Measurements from ENCODE around the gene RAB14. TPM values are rescaled to one million over a fixed set of nuclear protein-coding genes. Genes with fewer than 3 reads are reported as not detected.
A peak's percentile ranks its signal among the peaks of the same experiment; 100 is the strongest.

Gene RAB14
- total and polyA plus RNA-seq, 2 donors (not counting 1 experiment from before 2014, with no cell fraction given) = 20.4 to 52.6 TPM

DNA sequence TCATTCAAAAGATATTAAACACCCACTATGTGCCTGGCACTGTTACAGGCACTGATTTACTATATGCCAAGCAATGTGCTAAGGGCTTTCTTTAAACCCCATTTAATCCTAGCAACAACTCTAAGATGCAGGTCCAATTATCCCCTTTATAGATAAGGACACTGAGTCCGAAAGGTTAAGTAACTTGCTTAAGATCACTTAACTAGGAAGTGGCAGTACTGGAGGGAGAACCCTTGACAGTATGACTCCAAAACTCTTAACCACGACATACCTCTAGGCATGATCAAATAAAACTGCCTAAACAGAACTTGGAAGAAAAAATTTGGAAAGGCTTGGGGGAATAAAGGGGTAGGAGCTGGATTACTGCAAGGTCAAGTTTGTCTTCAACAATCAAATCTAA lies 1.7 kb downstream of the RAB14 start:
- Mint-ChIP-seq H3K9me3 (ENCODE audit: insufficient read depth) (no peaks in the 10 kb centered on the region), H3K4me3 (peak overlapping the region; percentile 96), H3K27ac (peak overlapping the region; percentile 47), H3K4me1 (peaks cover 63% of the 10 kb centered on the region), H3K27me3 (no peaks in the 10 kb centered on the region)
- Histone ChIP-seq H3K36me3 (replicated peaks in 1 of 2; ENCODE audit: control extremely low read depth in 1 of 2, control insufficient read depth in 1 of 2, extremely low read depth in 1 of 2, insufficient read depth in 2 of 2, low read length in 1 of 2) (no peaks in the 10 kb centered on the region), H3K79me2 (ENCODE audit: control insufficient read depth, insufficient read depth, low read length) (peaks cover 81% of the 10 kb centered on the region), H3K27ac (ENCODE audit: low read length in 2 of 2) (peak overlapping the region in 1 of 2 donors; percentile 91), H2AFZ (ENCODE audit: insufficient read depth, low read depth, low read length, poor library complexity, severe bottlenecking) (no peak overlapping the region), H3K27me3 (replicated peaks in 1 of 4; ENCODE audit: control extremely low read depth in 1 of 4, control insufficient read depth in 3 of 4, insufficient read depth in 4 of 4, low read length in 3 of 4) (no peaks in the 10 kb centered on the region), H3K4me1 (ENCODE audit: control insufficient read depth in 2 of 2, insufficient read depth in 2 of 2, low read length in 2 of 2) (peaks cover 35 to 59% of the 10 kb centered on the region in 2 donors), H3K4me2 (replicated peaks; ENCODE audit: low read depth, low read length, poor library complexity, severe bottlenecking) (peak overlapping the region; percentile 92), H4K20me1 (ENCODE audit: control insufficient read depth, insufficient read depth, low read length, poor library complexity, severe bottlenecking) (peaks cover 58% of the 10 kb centered on the region), H3K9ac (ENCODE audit: low read length) (peak overlapping the region; percentile 93), H3K4me3 (ENCODE audit: control extremely low read depth in 1 of 5, extremely low read depth in 1 of 5, insufficient read depth in 1 of 5, low read depth in 2 of 5, low read length in 4 of 5) (peak overlapping the region; percentile 72 to 89 (median 82)), H3K9me3 (ENCODE audit: control extremely low read depth in 1 of 3, control insufficient read depth in 2 of 3, insufficient read depth in 1 of 3, low read length in 2 of 3) (no peaks in the 10 kb centered on the region)
- ATAC-seq (ENCODE audit: low read depth) (no peak), DNase-seq (no peak)
- TF ChIP-seq EZH2 (IDR thresholded peaks at IDR 0.05; ENCODE audit: borderline replicate concordance, insufficient read depth, low read depth, low read length, poor library complexity, severe bottlenecking) (no peak), CTCF (IDR thresholded peaks at IDR 0.05) (no peak)
- ChIA-PET CTCF (interaction anchor here (0.7 to 5.3 kb wide), 5 partner anchors 9 to 38 kb away, joined by 3 to 61 read pairs (median 3); no protein-coding TSS in a partner anchor), POLR2A (interaction anchor here (1.1 kb wide), 1 partner anchor 12 kb away, joined by 4 read pairs; no protein-coding TSS in a partner anchor)
- no CpG with 5 or more reads among the region's 2 CpGs for WGBS (ENCODE audit: insufficient coverage)
- intact Hi-C loops (cut with micrococcal nuclease) = loop anchor here (2.0 to 10.0 kb wide), 7 partner anchors 17 to 488 kb away; partner anchors contain the start of genes CNTRL, GSN and MEGF9

- no peak for DNase-seq
- Histone ChIP-seq H3K4me3 (ENCODE audit: control extremely low read depth in 1 of 5, extremely low read depth in 1 of 5, insufficient read depth in 1 of 5, low read depth in 2 of 5, low read length in 4 of 5) (peak overlapping the region in 1 of 5 experiments; percentile 12), H3K9me3 (ENCODE audit: control extremely low read depth in 1 of 3, control insufficient read depth in 2 of 3, insufficient read depth in 1 of 3, low read length in 2 of 3) (no peaks in the 10 kb centered on the region), H3K4me1 (ENCODE audit: control insufficient read depth in 2 of 2, insufficient read depth in 2 of 2, low read length in 2 of 2) (peaks cover 41 to 73% of the 10 kb centered on the region in 2 donors), H3K79me2 (ENCODE audit: control insufficient read depth, insufficient read depth, low read length) (peaks cover 86% of the 10 kb centered on the region), H3K27ac (ENCODE audit: low read length in 2 of 2) (peak overlapping the region in 1 of 2 donors; percentile 17), H3K4me2 (replicated peaks; ENCODE audit: low read depth, low read length, poor library complexity, severe bottlenecking) (peak overlapping the region; percentile 92), H3K9ac (ENCODE audit: low read length) (peak overlapping the region; percentile 34), H3K27me3 (replicated peaks in 1 of 4; ENCODE audit: control extremely low read depth in 1 of 4, control insufficient read depth in 3 of 4, insufficient read depth in 4 of 4, low read length in 3 of 4) (no peaks in the 10 kb centered on the region), H4K20me1 (ENCODE audit: control insufficient read depth, insufficient read depth, low read length, poor library complexity, severe bottlenecking) (peaks cover 64% of the 10 kb centered on the region), H3K36me3 (replicated peaks in 1 of 2; ENCODE audit: control extremely low read depth in 1 of 2, control insufficient read depth in 1 of 2, extremely low read depth in 1 of 2, insufficient read depth in 2 of 2, low read length in 1 of 2) (no peaks in the 10 kb centered on the region), H2AFZ (ENCODE audit: insufficient read depth, low read depth, low read length, poor library complexity, severe bottlenecking) (no peak overlapping the region)
- H3K27ac Mint-ChIP-seq = no peak overlapping the region
- ATAC-seq (ENCODE audit: low read depth) = no peak
- 28% methylated on average over 3 of the region's 4 CpGs for WGBS (ENCODE audit: insufficient coverage)
- ChIA-PET CTCF (interaction anchor here (0.8 to 5.3 kb wide), 7 partner anchors 10 to 139 kb away, joined by 3 to 61 read pairs (median 3); no protein-coding TSS in a partner anchor), POLR2A (interaction anchor here (1.1 kb wide), 1 partner anchor 14 kb away, joined by 4 read pairs; no protein-coding TSS in a partner anchor)
- intact Hi-C loops (cut with micrococcal nuclease) = no loop called here
- TF ChIP-seq EZH2 (IDR thresholded peaks at IDR 0.05; ENCODE audit: borderline replicate concordance, insufficient read depth, low read depth, low read length, poor library complexity, severe bottlenecking) = no peak
- TF ChIP-seq CTCF (IDR thresholded peaks at IDR 0.05) = no peak
- peaks cover 73% of the 10 kb centered on the region for H3K4me1 Mint-ChIP-seq
- no peaks in the 10 kb centered on the region for H3K27me3 Mint-ChIP-seq
- H3K9me3 Mint-ChIP-seq (ENCODE audit: insufficient read depth) = no peaks in the 10 kb centered on the region
- peak overlapping the region; percentile 18 for H3K4me3 Mint-ChIP-seq
Measured at GRCh38 chr9:121198512-121199042, 3.1 kb downstream of the RAB14 start.
